SJSA1 (cell line): ENCODE measurements around the gene PTPRA. TPM values are rescaled to one million over a fixed set of nuclear protein-coding genes. Genes with fewer than 3 reads are reported as not detected.
"Not testable (repeated sequence)": the region's sequence is repeated elsewhere in the genome, so short reads cannot be mapped to it uniquely, and the experiment has no call there.

Experiments used
- DNase-seq, 2 experiments: peaks; one replicate each; pipeline ENCODE4 v3.0.0-alpha.2; 2015 to 2020; ENCODE audit warnings: low spot score in 2 of 2, low read depth in 1 of 2
- H3K27ac ChIP-seq: fragments of 250-450 bp; sonication (Bioruptor Pico); 2 replicates; pipeline ENCODE4 v1.5.1; 2020; ENCODE audit warnings: mild to moderate bottlenecking, moderate library complexity
- H3K27me3 ChIP-seq: fragments of 250-450 bp; sonication (Bioruptor Pico); replicated peaks from 2 replicates; pipeline ENCODE4 v1.5.1; 2020; ENCODE audit warnings: mild to moderate bottlenecking, moderate library complexity
- H3K36me3 ChIP-seq: fragments of 250-450 bp; sonication (Bioruptor Pico); 2 replicates; pipeline ENCODE4 v1.5.1; 2020; ENCODE audit warnings: mild to moderate bottlenecking
- H3K4me1 ChIP-seq: fragments of 250-450 bp; sonication (Bioruptor Pico); replicated peaks from 2 replicates; pipeline ENCODE4 v1.6.1; 2021; ENCODE audit warnings: mild to moderate bottlenecking
- H3K4me3 ChIP-seq: fragments of 250-450 bp; sonication (Bioruptor Pico); 2 replicates; pipeline ENCODE4 v1.5.1; 2020; ENCODE audit warnings: mild to moderate bottlenecking
- H3K9me3 ChIP-seq: fragments of 250-450 bp; sonication (Bioruptor Pico); replicated peaks from 2 replicates; pipeline ENCODE4 v1.5.1; 2020; ENCODE audit warnings: mild to moderate bottlenecking
- total RNA-seq: library from RNA; depleted of rRNA; stranded (reverse); fragments of >200 nt; shearing (Covaris generic); gene quantifications from 2 replicates; pipeline ENCODE4 v1.2.3, GENCODE V29; 2014

The PTPRA gene
- total RNA-seq, 1 experiment from 2014 or later = 36.4 TPM

- no peaks in the 10 kb centered on the region for H3K36me3 ChIP-seq
- H3K27me3 ChIP-seq = 0 out of 2 replicates have a peak, but pooled peaks cover 7% of the 10 kb centered on the region
- no peaks in the 10 kb centered on the region for H3K9me3 ChIP-seq
- no peak for DNase-seq
- no peaks in the 10 kb centered on the region; the same call in 1 of the 2 replicates for H3K4me1 ChIP-seq
- no peak overlapping the region for H3K4me3 ChIP-seq
- no peak overlapping the region for H3K27ac ChIP-seq
Observed at GRCh38 chr20:3068986-3069900, 196.0 kb downstream of the PTPRA start.

- Histone ChIP-seq H3K4me3 (no peak overlapping the region), H3K27ac (no peak overlapping the region), H3K36me3 (no peaks in the 10 kb centered on the region), H3K9me3 (no peaks in the 10 kb centered on the region), H3K4me1 (no peaks in the 10 kb centered on the region; the same call in 1 of the 2 replicates), H3K27me3 (peaks cover 13% of the 10 kb centered on the region; the same call in 1 of the 2 replicates)
- no peak for DNase-seq
Observed at GRCh38 chr20:3070725-3071124, 197.4 kb downstream of the PTPRA start.

- H3K4me3 ChIP-seq = no peak overlapping the region
Observed at GRCh38 chr20:3071266-3071609, 198.0 kb downstream of the PTPRA start.

GRCh38 chr20:3071610-3072529 lies 198.6 kb downstream of the PTPRA start, which contains the start of gene OXT:
Gene OXT (plus strand): TSS chr20:3071620. CDS start chr20:3071656, 36 bp downstream.
- DNase-seq = no peak
- Histone ChIP-seq H3K9me3 (no peaks in the 10 kb centered on the region), H3K4me1 (no peaks in the 10 kb centered on the region; the same call in 1 of the 2 replicates), H3K36me3 (no peaks in the 10 kb centered on the region), H3K4me3 (no peak within 1 kb of the TSS), H3K27me3 (peaks cover 13% of the 10 kb centered on the region; the same call in 1 of the 2 replicates), H3K27ac (no peak within 1 kb of the TSS)

More at GRCh38 chr20:3071266-3071609, 198.0 kb downstream of the PTPRA start:
- Histone ChIP-seq H3K27me3 (peaks cover 13% of the 10 kb centered on the region; the same call in 1 of the 2 replicates), H3K27ac (no peak overlapping the region), H3K4me1 (no peaks in the 10 kb centered on the region; the same call in 1 of the 2 replicates), H3K9me3 (no peaks in the 10 kb centered on the region), H3K36me3 (no peaks in the 10 kb centered on the region)
- no peak for DNase-seq

DNA sequence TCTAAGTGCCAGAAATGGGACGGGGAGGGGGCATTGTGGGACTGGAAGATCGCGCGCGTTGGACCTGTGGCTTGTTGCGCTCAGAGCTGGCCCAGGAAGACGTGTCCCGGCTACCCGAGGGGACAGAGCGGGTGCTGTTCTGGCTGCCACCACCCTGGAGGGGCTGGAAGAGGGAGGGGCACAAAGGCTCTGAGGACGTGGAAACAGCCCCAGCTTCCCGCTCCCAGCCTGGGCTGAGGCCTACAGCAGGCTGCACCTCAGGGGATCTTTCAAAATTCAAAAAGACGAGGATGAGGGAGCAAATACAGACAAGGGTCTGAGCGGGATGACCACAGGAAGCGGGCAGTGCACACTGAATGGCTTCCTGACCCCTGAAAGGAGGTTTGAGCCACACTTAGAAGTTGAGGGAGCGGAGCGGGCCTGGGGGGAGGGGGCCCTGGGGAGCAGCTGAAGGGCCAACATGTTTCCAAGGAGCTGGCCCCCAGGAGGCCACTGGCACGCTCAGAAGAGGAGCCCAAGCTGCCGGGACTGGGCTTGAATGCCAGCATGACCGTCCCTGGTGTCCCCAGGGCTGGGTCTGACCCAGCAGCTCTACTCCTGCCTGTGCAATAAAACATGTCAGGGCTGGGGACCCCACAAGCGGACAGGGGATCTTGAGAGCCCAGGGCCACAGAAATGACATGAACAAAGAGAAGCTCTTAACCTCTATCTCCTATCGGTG lies 199.4 kb downstream of the PTPRA start:
- Histone ChIP-seq H3K27me3 (peaks cover 13% of the 10 kb centered on the region; the same call in 1 of the 2 replicates), H3K4me1 (no peaks in the 10 kb centered on the region; the same call in 1 of the 2 replicates), H3K4me3 (no peak overlapping the region), H3K36me3 (no peaks in the 10 kb centered on the region), H3K27ac (no peak overlapping the region), H3K9me3 (no peaks in the 10 kb centered on the region)
- DNase-seq = no peak

DNA sequence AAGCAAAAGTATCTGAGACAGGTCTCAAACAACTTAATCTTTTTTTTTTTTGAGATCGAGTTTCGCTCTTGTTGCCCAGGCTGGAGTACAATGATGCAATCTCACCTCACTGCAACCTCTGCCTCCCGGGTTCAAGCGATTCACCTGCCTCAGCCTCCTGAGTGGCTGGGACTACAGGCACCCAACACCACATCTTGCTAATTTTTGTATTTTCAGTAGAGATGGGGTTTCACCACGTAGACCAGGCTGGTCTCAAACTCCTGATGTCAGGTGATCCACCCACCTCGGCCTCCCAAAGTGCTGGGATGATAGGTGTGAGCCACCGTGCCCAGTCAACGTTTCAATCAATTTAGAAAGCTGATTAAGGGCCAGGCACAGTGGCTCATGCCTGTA lies 200.0 kb downstream of the PTPRA start:
- not testable (repeated sequence) for H3K4me1 ChIP-seq, DNase-seq
- peaks cover 18% of the 10 kb centered on the region; the same call in 1 of the 2 replicates for H3K27me3 ChIP-seq

GRCh38 chr20:3074812-3075211 lies 201.5 kb downstream of the PTPRA start:
- Histone ChIP-seq H3K27me3 (peaks cover 21% of the 10 kb centered on the region), H3K4me1 (no peaks in the 10 kb centered on the region), H3K9me3 (no peaks in the 10 kb centered on the region), H3K4me3 (no peak overlapping the region), H3K27ac (no peak overlapping the region), H3K36me3 (no peaks in the 10 kb centered on the region)
- no peak for DNase-seq

More for the DNA sequence above, 200.0 kb downstream of the PTPRA start:
- H3K27ac ChIP-seq, H3K36me3 ChIP-seq, H3K4me3 ChIP-seq, H3K9me3 ChIP-seq: not testable (repeated sequence)

DNA sequence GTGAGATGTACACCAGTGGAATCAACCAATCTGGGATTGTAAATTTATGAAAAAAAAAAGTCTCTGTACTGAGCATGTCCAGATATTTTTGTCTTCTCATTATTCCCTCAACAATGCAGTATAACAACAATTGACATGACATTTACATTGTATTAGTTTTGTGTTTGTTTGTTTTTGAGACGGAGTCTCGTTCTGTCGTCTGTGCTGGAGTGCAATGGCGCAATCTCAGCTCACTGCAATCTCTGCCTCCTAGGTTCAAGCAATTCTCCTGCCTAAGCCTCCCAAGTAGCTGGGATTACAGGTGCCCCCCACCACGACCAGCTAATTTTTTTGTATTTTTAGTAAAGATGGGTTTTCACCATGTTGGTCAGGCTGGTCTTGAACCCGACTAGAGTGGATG lies 202.0 kb downstream of the PTPRA start:
- H3K27ac ChIP-seq, H3K4me3 ChIP-seq, DNase-seq, H3K36me3 ChIP-seq, H3K4me1 ChIP-seq, H3K9me3 ChIP-seq: not testable (repeated sequence)
- peaks cover 24% of the 10 kb centered on the region for H3K27me3 ChIP-seq

- H3K9me3 ChIP-seq = no peaks in the 10 kb centered on the region
- no peak overlapping the region for H3K27ac ChIP-seq
- no peak for DNase-seq
- H3K36me3 ChIP-seq = no peaks in the 10 kb centered on the region
- peaks cover 36% of the 10 kb centered on the region for H3K27me3 ChIP-seq
- no peak overlapping the region for H3K4me3 ChIP-seq
- H3K4me1 ChIP-seq = 0 out of 2 replicates have a peak, but pooled peaks cover 3% of the 10 kb centered on the region
Observed at GRCh38 chr20:3077618-3078134, 204.4 kb downstream of the PTPRA start.

DNA sequence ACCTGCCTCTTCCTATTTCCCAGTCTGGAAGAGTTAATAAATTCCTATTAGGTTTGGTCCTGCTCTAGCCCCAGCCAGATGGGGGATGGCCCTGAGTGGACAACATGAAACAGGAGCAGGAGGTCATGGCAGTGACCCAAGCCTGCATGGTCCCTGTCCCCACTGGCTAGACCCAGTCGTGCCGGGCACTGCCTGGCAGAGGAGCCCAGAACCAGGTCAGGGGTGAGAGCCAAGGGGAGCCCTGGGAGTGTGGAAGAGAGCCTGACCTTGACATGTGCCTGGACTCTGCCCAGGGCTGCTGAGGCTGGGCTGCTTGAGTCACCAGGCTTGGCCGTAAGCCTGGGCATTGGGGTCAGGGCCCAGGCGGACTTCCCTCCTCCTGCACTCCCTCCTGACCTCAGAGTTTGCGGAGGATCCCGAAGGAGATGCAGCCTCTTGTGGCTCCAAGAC lies 207.7 kb downstream of the PTPRA start:
- no peak overlapping the region for H3K27ac ChIP-seq
- no peak overlapping the region for H3K4me3 ChIP-seq
- H3K4me1 ChIP-seq = 0 out of 2 replicates have a peak, but pooled peaks cover 3% of the 10 kb centered on the region
- no peaks in the 10 kb centered on the region for H3K36me3 ChIP-seq
- H3K9me3 ChIP-seq = no peaks in the 10 kb centered on the region
- no peak for DNase-seq
- peaks cover 45% of the 10 kb centered on the region for H3K27me3 ChIP-seq

GRCh38 chr20:3081641-3082040 lies 208.4 kb downstream of the PTPRA start:
- H3K36me3 ChIP-seq = no peaks in the 10 kb centered on the region
- H3K4me1 ChIP-seq = 0 out of 2 replicates have a peak, but pooled peaks cover 3% of the 10 kb centered on the region
- H3K4me3 ChIP-seq = no peak overlapping the region
- peaks cover 45% of the 10 kb centered on the region for H3K27me3 ChIP-seq
- no peak for DNase-seq
- no peak overlapping the region for H3K27ac ChIP-seq
- no peaks in the 10 kb centered on the region for H3K9me3 ChIP-seq

GRCh38 chr20:3082306-3082951 lies 209.1 kb downstream of the PTPRA start:
- Histone ChIP-seq H3K9me3 (no peaks in the 10 kb centered on the region), H3K27me3 (peaks cover 45% of the 10 kb centered on the region), H3K4me1 (0 out of 2 replicates have a peak, but pooled peaks cover 3% of the 10 kb centered on the region), H3K4me3 (no peak overlapping the region), H3K27ac (no peak overlapping the region), H3K36me3 (no peaks in the 10 kb centered on the region)
- no peak for DNase-seq
